Natural killer cell (primary cell): ENCODE measurements around the gene SLBP. TPM values are rescaled to one million over a fixed set of nuclear protein-coding genes. Genes with fewer than 3 reads are reported as not detected.

Experiments
- ATAC-seq, 3 donors: fragments of 150-1000 bp in 2 of 3; fragments of 200-7000 bp in 1 of 3; cut with Tn5 transposase; 1 replicate in 1 of 3; 2 replicates in 2 of 3; pipeline ENCODE4 v1.10.0; 2021; ENCODE audit warnings: mild to moderate bottlenecking in 2 of 3, moderate library complexity in 2 of 3
- DNase-seq, 2 donors: peaks; one replicate each; pipeline versions ENCODE4 v3.0.0 to v3.0.0-alpha.2; 2013 to 2021; ENCODE audit warnings: mixed read lengths in 1 of 2
- H3K27ac ChIP-seq: one replicate; pipeline ENCODE4 v1.5.1; 2013; ENCODE audit warnings: mild to moderate bottlenecking, low read length
- H3K27me3 ChIP-seq: one replicate; pipeline ENCODE4 v1.6.1; 2013; ENCODE audit warnings: low read length; ENCODE audit not compliant: control insufficient read depth, insufficient read depth
- H3K36me3 ChIP-seq: one replicate; pipeline ENCODE4 v1.6.1; 2013; ENCODE audit warnings: low read length; ENCODE audit not compliant: control insufficient read depth, insufficient read depth
- H3K4me1 ChIP-seq: one replicate; pipeline ENCODE4 v1.6.1; 2013; ENCODE audit warnings: low read length; ENCODE audit not compliant: control insufficient read depth, insufficient read depth
- H3K4me3 ChIP-seq: one replicate; pipeline ENCODE4 v1.5.1; 2013; ENCODE audit warnings: low read length
- H3K9me3 ChIP-seq: one replicate; pipeline ENCODE4 v1.6.1; 2013; ENCODE audit warnings: low read length; ENCODE audit not compliant: control insufficient read depth, insufficient read depth
- H3K27ac Mint-ChIP-seq, 2 donors: one replicate each; pipeline ENCODE4 v1.8.0; 2022; ENCODE audit warnings: mild to moderate bottlenecking in 2 of 2, mixed read lengths in 2 of 2, moderate library complexity in 1 of 2
- H3K27me3 Mint-ChIP-seq, 2 donors: one replicate each; pipeline ENCODE4 v1.8.0; 2022; ENCODE audit warnings: low read depth in 2 of 2, mixed read lengths in 2 of 2
- H3K36me3 Mint-ChIP-seq: one replicate; pipeline ENCODE4 v1.8.0; 2022; ENCODE audit warnings: mixed read lengths
- H3K4me1 Mint-ChIP-seq, 2 donors: one replicate each; pipeline ENCODE4 v1.8.0; 2022; ENCODE audit warnings: mixed read lengths in 2 of 2
- H3K4me3 Mint-ChIP-seq: one replicate; pipeline ENCODE4 v1.8.0; 2022; ENCODE audit warnings: mild to moderate bottlenecking, moderate library complexity, mixed read lengths
- H3K9me3 Mint-ChIP-seq, 2 donors: one replicate each; pipeline ENCODE4 v1.8.0; 2022; ENCODE audit warnings: mixed read lengths in 2 of 2
- WGBS: methylation state at CpG from one replicate; pipeline ENCODE4 v1.1.7; 2013; ENCODE audit warnings: missing lambda C conversion rate; ENCODE audit not compliant: insufficient coverage; 5-methylcytosine and 5-hydroxymethylcytosine counted together
- intact Hi-C: fragments of 100-400 bp; cut with micrococcal nuclease; formaldehyde crosslinking; loops from one replicate; pipeline ENCODE4 v1.14.2; 2022
- total RNA-seq, 4 donors: library from RNA; stranded (reverse); fragments of 120-200 nt in 1 of 4; gene quantifications; one replicate each; pipeline versions ENCODE4 v1.2.3 to v1.2.4, GENCODE V29; 2013 to 2022
- TF ChIP-seq, protein P1 (sequence below): fragments of 200-600 bp; IDR thresholded peaks from one replicate; pipeline ENCODE4 v1.8.0; 2022; ENCODE audit warnings: antibody characterized with exemption

Gene SLBP
- total RNA-seq, 3 donors from 2014 or later (not counting 1 experiment from before 2014, with no cell fraction given): 29.5 to 38.8 (median 38.6) TPM

DNA sequence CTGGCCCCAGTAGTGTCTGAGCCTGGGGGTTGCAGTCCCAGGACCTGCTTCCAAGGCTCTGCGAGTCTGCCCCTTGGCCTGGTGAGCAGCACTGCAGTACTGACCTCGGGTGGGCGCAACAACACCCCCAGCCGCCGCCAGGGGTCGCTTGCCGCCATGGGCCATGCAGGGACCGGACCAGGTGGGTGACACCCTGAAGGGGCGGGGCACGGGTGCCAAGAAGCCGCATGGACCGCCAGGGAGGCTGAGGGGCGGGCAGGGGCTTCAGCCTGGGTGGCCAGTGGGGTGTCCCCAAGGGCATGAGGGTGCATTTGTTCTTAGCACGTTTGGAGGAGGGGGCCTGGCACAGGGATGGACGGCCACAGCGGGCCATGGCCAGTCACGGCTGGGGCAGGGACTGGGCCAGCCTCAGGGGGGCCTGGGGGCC, 34.2 kb upstream of the SLBP start:
- WGBS: 23% methylated on average over 17 of the region's 17 CpGs
- H3K27me3 Mint-ChIP-seq: no peaks in the 10 kb centered on the region
- ATAC-seq (peak; percentile 54 to 83 (median 83)), DNase-seq (peak; percentile 66 to 81)
- H3K9me3 ChIP-seq: no peaks in the 10 kb centered on the region
- H3K9me3 Mint-ChIP-seq: no peaks in the 10 kb centered on the region
- peaks cover 6% of the 10 kb centered on the region for H3K36me3 ChIP-seq
- no peak overlapping the region for H3K4me3 Mint-ChIP-seq
- H3K27ac Mint-ChIP-seq: no peak overlapping the region
- intact Hi-C loops: loop anchor here (10.0 kb wide), 1 partner anchor 69 kb away; no protein-coding TSS in a partner anchor
- no peak overlapping the region for H3K4me3 ChIP-seq
- peaks cover 10% of the 10 kb centered on the region for H3K4me1 ChIP-seq
- no peaks in the 10 kb centered on the region for H3K36me3 Mint-ChIP-seq
- TF ChIP-seq, protein P1, sequence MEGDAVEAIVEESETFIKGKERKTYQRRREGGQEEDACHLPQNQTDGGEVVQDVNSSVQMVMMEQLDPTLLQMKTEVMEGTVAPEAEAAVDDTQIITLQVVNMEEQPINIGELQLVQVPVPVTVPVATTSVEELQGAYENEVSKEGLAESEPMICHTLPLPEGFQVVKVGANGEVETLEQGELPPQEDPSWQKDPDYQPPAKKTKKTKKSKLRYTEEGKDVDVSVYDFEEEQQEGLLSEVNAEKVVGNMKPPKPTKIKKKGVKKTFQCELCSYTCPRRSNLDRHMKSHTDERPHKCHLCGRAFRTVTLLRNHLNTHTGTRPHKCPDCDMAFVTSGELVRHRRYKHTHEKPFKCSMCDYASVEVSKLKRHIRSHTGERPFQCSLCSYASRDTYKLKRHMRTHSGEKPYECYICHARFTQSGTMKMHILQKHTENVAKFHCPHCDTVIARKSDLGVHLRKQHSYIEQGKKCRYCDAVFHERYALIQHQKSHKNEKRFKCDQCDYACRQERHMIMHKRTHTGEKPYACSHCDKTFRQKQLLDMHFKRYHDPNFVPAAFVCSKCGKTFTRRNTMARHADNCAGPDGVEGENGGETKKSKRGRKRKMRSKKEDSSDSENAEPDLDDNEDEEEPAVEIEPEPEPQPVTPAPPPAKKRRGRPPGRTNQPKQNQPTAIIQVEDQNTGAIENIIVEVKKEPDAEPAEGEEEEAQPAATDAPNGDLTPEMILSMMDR: peak; percentile 66
- H3K27ac ChIP-seq: no peak overlapping the region
- no peaks in the 10 kb centered on the region for H3K27me3 ChIP-seq
- no peaks in the 10 kb centered on the region for H3K4me1 Mint-ChIP-seq

DNA sequence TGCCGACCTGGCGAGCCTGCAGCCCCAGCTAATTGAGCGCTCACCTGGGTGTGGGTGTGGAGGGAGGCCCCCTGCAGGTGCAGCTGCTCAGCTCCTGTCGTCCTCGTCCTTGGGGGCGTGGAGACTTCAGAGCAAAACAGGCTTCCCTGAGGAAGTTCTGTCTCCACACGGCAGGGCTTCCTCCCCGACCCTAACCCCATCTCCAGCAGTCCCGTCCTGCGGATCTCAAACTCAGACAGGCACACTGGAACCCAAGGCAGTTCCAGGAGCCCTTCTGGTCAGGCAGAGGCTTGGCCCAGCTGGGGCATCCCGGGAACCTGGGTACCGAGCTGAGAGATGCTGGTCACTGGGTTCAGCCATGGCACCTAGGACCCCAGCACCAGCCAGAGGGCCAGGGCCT, 33.6 kb upstream of the SLBP start:
- H3K4me1 Mint-ChIP-seq: no peaks in the 10 kb centered on the region
- no peak overlapping the region for H3K4me3 Mint-ChIP-seq
- intact Hi-C loops: loop anchor here (10.0 kb wide), 1 partner anchor 69 kb away; no protein-coding TSS in a partner anchor
- TF ChIP-seq, protein P1: no peak
- ATAC-seq (no peak), DNase-seq (no peak)
- no peaks in the 10 kb centered on the region for H3K27me3 Mint-ChIP-seq
- H3K36me3 Mint-ChIP-seq: no peaks in the 10 kb centered on the region
- H3K4me1 ChIP-seq: peaks cover 10% of the 10 kb centered on the region
- no peaks in the 10 kb centered on the region for H3K9me3 Mint-ChIP-seq
- H3K27ac ChIP-seq: no peak overlapping the region
- no peaks in the 10 kb centered on the region for H3K9me3 ChIP-seq
- 88% methylated on average over 12 of the region's 12 CpGs for WGBS
- H3K27me3 ChIP-seq: no peaks in the 10 kb centered on the region
- peaks cover 8% of the 10 kb centered on the region for H3K36me3 ChIP-seq
- no peak overlapping the region for H3K27ac Mint-ChIP-seq
- H3K4me3 ChIP-seq: no peak overlapping the region

DNA sequence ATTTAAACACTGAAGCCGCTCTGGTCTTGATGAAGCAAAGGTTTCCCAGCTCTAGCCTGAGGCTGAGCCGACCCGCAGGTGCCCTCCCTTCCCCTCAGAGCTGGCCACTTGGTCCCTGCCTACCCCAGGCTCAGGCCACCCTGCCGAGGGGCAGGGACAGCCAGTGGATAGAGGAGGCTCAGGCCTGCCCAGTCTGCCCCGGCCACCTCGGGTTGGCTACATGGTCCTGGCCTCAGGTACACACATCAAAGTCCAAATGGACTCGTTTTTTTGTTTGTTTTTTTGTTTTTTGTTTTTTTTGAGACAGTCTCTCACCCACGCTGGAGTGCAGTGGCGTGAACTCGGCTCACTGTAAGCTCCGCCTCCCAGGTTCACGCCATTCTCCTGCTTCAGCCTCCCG, 33.0 kb upstream of the SLBP start:
- Mint-ChIP-seq H3K4me3 (no peak overlapping the region), H3K9me3 (no peaks in the 10 kb centered on the region), H3K36me3 (no peaks in the 10 kb centered on the region), H3K27me3 (no peaks in the 10 kb centered on the region), H3K4me1 (no peaks in the 10 kb centered on the region), H3K27ac (no peak overlapping the region)
- intact Hi-C loops: loop anchor here (10.0 kb wide), 1 partner anchor 70 kb away; no protein-coding TSS in a partner anchor
- Histone ChIP-seq H3K4me3 (no peak overlapping the region), H3K9me3 (no peaks in the 10 kb centered on the region), H3K36me3 (peaks cover 12% of the 10 kb centered on the region), H3K27me3 (no peaks in the 10 kb centered on the region), H3K27ac (no peak overlapping the region), H3K4me1 (peaks cover 10% of the 10 kb centered on the region)
- TF ChIP-seq, protein P1: no peak
- DNase-seq (no peak), ATAC-seq (no peak)
- WGBS: 89% methylated on average over 13 of the region's 13 CpGs

DNA sequence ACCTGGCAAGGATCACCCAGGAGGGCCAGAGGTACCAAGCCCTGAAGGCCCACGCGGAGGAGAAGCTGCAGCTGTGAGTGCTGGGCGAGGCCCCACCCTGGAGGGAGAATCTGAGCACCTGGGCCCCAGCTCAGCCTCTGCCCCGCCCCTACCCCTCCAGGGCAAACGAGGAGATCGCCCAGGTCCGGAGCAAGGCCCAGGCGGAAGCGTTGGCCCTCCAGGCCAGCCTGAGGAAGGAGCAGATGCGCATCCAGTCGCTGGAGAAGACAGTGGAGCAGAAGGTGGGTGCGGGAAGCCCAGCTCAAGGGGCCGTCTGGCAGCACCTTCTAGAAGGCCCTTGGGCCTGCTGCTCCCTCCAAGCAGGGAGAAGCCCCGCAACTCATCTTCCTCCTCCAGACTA, 32.4 kb upstream of the SLBP start:
- Mint-ChIP-seq H3K4me1 (no peaks in the 10 kb centered on the region), H3K4me3 (no peak overlapping the region), H3K27me3 (no peaks in the 10 kb centered on the region), H3K27ac (no peak overlapping the region), H3K9me3 (no peaks in the 10 kb centered on the region), H3K36me3 (no peaks in the 10 kb centered on the region)
- WGBS: 98% methylated on average over 14 of the region's 14 CpGs
- ATAC-seq: no peak
- no peak overlapping the region for H3K27ac ChIP-seq
- TF ChIP-seq, protein P1: no peak
- no peaks in the 10 kb centered on the region for H3K9me3 ChIP-seq
- H3K4me1 ChIP-seq: peaks cover 10% of the 10 kb centered on the region
- peaks cover 14% of the 10 kb centered on the region for H3K36me3 ChIP-seq
- H3K27me3 ChIP-seq: no peaks in the 10 kb centered on the region
- intact Hi-C loops: loop anchor here (10.0 kb wide), 1 partner anchor 70 kb away; no protein-coding TSS in a partner anchor
- H3K4me3 ChIP-seq: no peak overlapping the region
- DNase-seq: no peak
